ENCODE measurements around the gene DPM1. TPM values are rescaled to one million over a fixed set of nuclear protein-coding genes. Genes with fewer than 3 reads are reported as not detected.

DPM1 gene
- total RNA-seq, 2 experiments from 2014 or later: 55.6 to 72.1 TPM

- no peak for ATAC-seq
- intact Hi-C loops (cut with DNase I, micrococcal nuclease): no loop called here
- no peaks in the 10 kb centered on the region for H3K9me3 Mint-ChIP-seq (ENCODE audit: low read depth)
- no peaks in the 10 kb centered on the region for H3K27me3 Mint-ChIP-seq
- DNase-seq: no peak
- ChIA-PET POLR2A (no interaction called here), CTCF (no interaction called here)
- no peak overlapping the region for H3K4me3 Mint-ChIP-seq
- H3K27ac Mint-ChIP-seq: peak overlapping the region; percentile 42
- peaks cover 45% of the 10 kb centered on the region for H3K36me3 Mint-ChIP-seq (ENCODE audit: low read depth)
- peaks cover 28% of the 10 kb centered on the region for H3K4me1 Mint-ChIP-seq
Measured at GRCh38 chr20:50953821-50954220, 4.5 kb downstream of the DPM1 start.

GRCh38 chr20:50953196-50953595 is 5.1 kb downstream of the DPM1 start:
- Mint-ChIP-seq H3K27me3 (no peaks in the 10 kb centered on the region), H3K27ac (no peak overlapping the region), H3K36me3 (ENCODE audit: low read depth) (peaks cover 47% of the 10 kb centered on the region), H3K4me3 (no peak overlapping the region), H3K9me3 (ENCODE audit: low read depth) (no peaks in the 10 kb centered on the region), H3K4me1 (peaks cover 28% of the 10 kb centered on the region)
- ChIA-PET POLR2A (no interaction called here), CTCF (no interaction called here)
- intact Hi-C loops (cut with DNase I, micrococcal nuclease): no loop called here
- DNase-seq (no peak), ATAC-seq (no peak)

- ATAC-seq (no peak), DNase-seq (no peak)
- Mint-ChIP-seq H3K4me3 (no peak overlapping the region), H3K4me1 (no peaks in the 10 kb centered on the region), H3K27me3 (no peaks in the 10 kb centered on the region), H3K9me3 (ENCODE audit: low read depth) (no peaks in the 10 kb centered on the region), H3K27ac (no peak overlapping the region), H3K36me3 (ENCODE audit: low read depth) (peaks cover 47% of the 10 kb centered on the region)
- ChIA-PET POLR2A (interaction anchor here (0.9 kb wide), 1 partner anchor 10 kb away, joined by 3 read pairs; the partner anchor contains the start of gene DPM1), CTCF (interaction anchor here (0.8 to 1.6 kb wide), 3 partner anchors 20 to 154 kb away, joined by 3 to 5 read pairs (median 4); partner anchors contain the start of gene BCAS4)
- intact Hi-C loops (cut with DNase I, micrococcal nuclease): no loop called here
Measured at GRCh38 chr20:50948132-50948785, 10.1 kb downstream of the DPM1 start.

- intact Hi-C loops (cut with DNase I, micrococcal nuclease): no loop called here
- no peaks in the 10 kb centered on the region for H3K27me3 Mint-ChIP-seq
- CTCF ChIA-PET: no interaction called here
- H3K4me3 Mint-ChIP-seq: no peak overlapping the region
- ATAC-seq (no peak), DNase-seq (no peak)
- peaks cover 46% of the 10 kb centered on the region for H3K36me3 Mint-ChIP-seq (ENCODE audit: low read depth)
- H3K9me3 Mint-ChIP-seq (ENCODE audit: low read depth): no peaks in the 10 kb centered on the region
- H3K27ac Mint-ChIP-seq: no peak overlapping the region
- POLR2A ChIA-PET: interaction anchor here (0.6 kb wide), 1 partner anchor 8 kb away, joined by 4 read pairs; no protein-coding TSS in a partner anchor
- H3K4me1 Mint-ChIP-seq: no peaks in the 10 kb centered on the region
Measured at GRCh38 chr20:50943069-50943468, 15.3 kb downstream of the DPM1 start.

- DNase-seq: no peak
- intact Hi-C loops (cut with DNase I, micrococcal nuclease): loop anchor here in 1 of 2 experiments (5.0 kb wide), 2 partner anchors 609 to 741 kb away; partner anchors contain the start of genes CEBPB and NFATC2
- H3K4me1 Mint-ChIP-seq: peaks cover 20% of the 10 kb centered on the region
- H3K27ac Mint-ChIP-seq: no peak overlapping the region
- peaks cover 39% of the 10 kb centered on the region for H3K36me3 Mint-ChIP-seq (ENCODE audit: low read depth)
- POLR2A ChIA-PET: no interaction called here
- CTCF ChIA-PET: interaction anchor here (2.3 to 3.7 kb wide), 2 partner anchors 24 to 142 kb away, joined by 10 to 29 read pairs; partner anchors contain the start of genes DPM1 and MOCS3
- no peaks in the 10 kb centered on the region for H3K9me3 Mint-ChIP-seq (ENCODE audit: low read depth)
- H3K27me3 Mint-ChIP-seq: no peaks in the 10 kb centered on the region
- H3K4me3 Mint-ChIP-seq: no peak overlapping the region
- ATAC-seq: no peak
Measured at GRCh38 chr20:50933589-50933988, 24.7 kb downstream of the DPM1 start.

- Mint-ChIP-seq H3K27ac (peak overlapping the region; percentile 90), H3K36me3 (ENCODE audit: low read depth) (peaks cover 42% of the 10 kb centered on the region), H3K4me1 (peaks cover 26% of the 10 kb centered on the region), H3K4me3 (peak overlapping the region; percentile 92), H3K27me3 (no peaks in the 10 kb centered on the region), H3K9me3 (ENCODE audit: low read depth) (no peaks in the 10 kb centered on the region)
- POLR2A ChIA-PET: interaction anchor here (0.7 to 3.9 kb wide), 2 partner anchors 25 to 196 kb away, joined by 3 to 44 read pairs; partner anchors contain the start of genes DPM1 and MOCS3
- no peak for DNase-seq
- no peak for ATAC-seq
- intact Hi-C loops (cut with DNase I, micrococcal nuclease): loop anchor here in 1 of 2 experiments (5.0 kb wide), 2 partner anchors 610 to 740 kb away; partner anchors contain the start of genes CEBPB and NFATC2
- CTCF ChIA-PET: interaction anchor here (0.7 to 3.7 kb wide), 6 partner anchors 13 to 142 kb away, joined by 3 to 29 read pairs (median 4); partner anchors contain the start of genes DPM1 and MOCS3
Measured at GRCh38 chr20:50932691-50933280, 25.5 kb downstream of the DPM1 start.

GRCh38 chr20:50932016-50932485 is 26.3 kb downstream of the DPM1 start:
- intact Hi-C loops (cut with DNase I, micrococcal nuclease): loop anchor here in 1 of 2 experiments (5.0 kb wide), 2 partner anchors 610 to 740 kb away; partner anchors contain the start of genes CEBPB and NFATC2
- ChIA-PET POLR2A (interaction anchor here (0.7 to 3.9 kb wide), 5 partner anchors 17 to 196 kb away, joined by 3 to 44 read pairs (median 4); partner anchors contain the start of genes BCAS4, DPM1 and MOCS3), CTCF (interaction anchor here (1.0 to 3.7 kb wide), 8 partner anchors 13 to 141 kb away, joined by 3 to 29 read pairs (median 4); partner anchors contain the start of genes BCAS4, DPM1 and MOCS3)
- Mint-ChIP-seq H3K27ac (peak overlapping the region; percentile 90), H3K4me3 (peak overlapping the region; percentile 92), H3K4me1 (peaks cover 33% of the 10 kb centered on the region), H3K36me3 (ENCODE audit: low read depth) (peaks cover 48% of the 10 kb centered on the region), H3K9me3 (ENCODE audit: low read depth) (no peaks in the 10 kb centered on the region), H3K27me3 (no peaks in the 10 kb centered on the region)
- DNase-seq (no peak), ATAC-seq (no peak)

- Mint-ChIP-seq H3K27me3 (no peaks in the 10 kb centered on the region), H3K9me3 (ENCODE audit: low read depth) (no peaks in the 10 kb centered on the region), H3K4me3 (peak within 1 kb of the TSS; percentile 92), H3K27ac (peak within 1 kb of the TSS; percentile 94), H3K36me3 (ENCODE audit: low read depth) (peaks cover 45% of the 10 kb centered on the region), H3K4me1 (peaks cover 38% of the 10 kb centered on the region)
- DNase-seq: peak; percentile 92
- CTCF ChIA-PET: interaction anchor here (0.6 to 3.7 kb wide), 10 partner anchors 10 to 141 kb away, joined by 3 to 29 read pairs (median 4); partner anchors contain the start of genes BCAS4, DPM1 and MOCS3
- intact Hi-C loops (cut with DNase I, micrococcal nuclease): loop anchor here (1.0 to 5.0 kb wide), 5 partner anchors 27 to 739 kb away; partner anchors contain the start of genes DPM1 (in 2 of the 2), MOCS3 (in 2 of the 2), CEBPB (in 1 of the 2) and NFATC2 (in 1 of the 2)
- POLR2A ChIA-PET: interaction anchor here (0.6 to 3.9 kb wide), 7 partner anchors 16 to 141 kb away, joined by 3 to 44 read pairs (median 3); partner anchors contain the start of genes BCAS4, DPM1 and MOCS3
- peak; percentile 65 for ATAC-seq
Measured at GRCh38 chr20:50931306-50932015, 26.9 kb downstream of the DPM1 start, which contains the start of gene ADNP. TSS of gene ADNP (minus strand) at chr20:50931437. CDS start at chr20:50903996, 27,441 bp downstream.

GRCh38 chr20:50930976-50931305 is 27.4 kb downstream of the DPM1 start:
- intact Hi-C loops (cut with DNase I, micrococcal nuclease): loop anchor here (1.0 to 5.0 kb wide), 5 partner anchors 27 to 739 kb away; partner anchors contain the start of genes DPM1 (in 2 of the 2), MOCS3 (in 2 of the 2), CEBPB (in 1 of the 2) and NFATC2 (in 1 of the 2)
- POLR2A ChIA-PET: interaction anchor here (1.0 to 3.9 kb wide), 6 partner anchors 16 to 140 kb away, joined by 3 to 44 read pairs (median 4); partner anchors contain the start of genes BCAS4, DPM1 and MOCS3
- Mint-ChIP-seq H3K9me3 (ENCODE audit: low read depth) (no peaks in the 10 kb centered on the region), H3K4me3 (peak overlapping the region; percentile 92), H3K36me3 (ENCODE audit: low read depth) (peaks cover 46% of the 10 kb centered on the region), H3K27ac (peak overlapping the region; percentile 94), H3K4me1 (peaks cover 41% of the 10 kb centered on the region), H3K27me3 (no peaks in the 10 kb centered on the region)
- DNase-seq (no peak), ATAC-seq (peak; percentile 30)
- CTCF ChIA-PET: interaction anchor here (0.6 to 3.7 kb wide), 8 partner anchors 10 to 137 kb away, joined by 3 to 29 read pairs (median 4); partner anchors contain the start of genes BCAS4, DPM1 and MOCS3
